SH-SY5Y (cell line): ENCODE data around the gene CUL1.

Source experiments
- GATA2 ChIP-seq: IDR thresholded peaks from 2 replicates; pipeline ENCODE4 v1.6.1; 2011; ENCODE audit warnings: mild to moderate bottlenecking, low read depth, low read length
- GATA3 ChIP-seq: IDR thresholded peaks from 2 replicates; pipeline ENCODE4 v1.6.1; 2011; ENCODE audit warnings: low read depth, mild to moderate bottlenecking, low read length, moderate library complexity

CUL1 gene

GRCh38 chr7:148849393-148850098 is 150.8 kb downstream of the CUL1 start:
- TF ChIP-seq GATA3, result no peak
- no peak for TF ChIP-seq GATA2

GRCh38 chr7:148850564-148850963 is 151.9 kb downstream of the CUL1 start:
- TF ChIP-seq GATA2 (no peak), GATA3 (no peak)
